GM18499 (cell line): ENCODE measurements around the gene CEP43.

Experiments
- ATAC-seq: cut with Tn5 transposase; IDR thresholded peaks from one replicate; pipeline ENCODE4 v1.9.1; 2021; ENCODE audit warnings: moderate number of reproducible peaks; ENCODE audit not compliant: insufficient read depth, unreplicated experiment

Gene CEP43, protein sequence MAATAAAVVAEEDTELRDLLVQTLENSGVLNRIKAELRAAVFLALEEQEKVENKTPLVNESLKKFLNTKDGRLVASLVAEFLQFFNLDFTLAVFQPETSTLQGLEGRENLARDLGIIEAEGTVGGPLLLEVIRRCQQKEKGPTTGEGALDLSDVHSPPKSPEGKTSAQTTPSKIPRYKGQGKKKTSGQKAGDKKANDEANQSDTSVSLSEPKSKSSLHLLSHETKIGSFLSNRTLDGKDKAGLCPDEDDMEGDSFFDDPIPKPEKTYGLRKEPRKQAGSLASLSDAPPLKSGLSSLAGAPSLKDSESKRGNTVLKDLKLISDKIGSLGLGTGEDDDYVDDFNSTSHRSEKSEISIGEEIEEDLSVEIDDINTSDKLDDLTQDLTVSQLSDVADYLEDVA

DNA sequence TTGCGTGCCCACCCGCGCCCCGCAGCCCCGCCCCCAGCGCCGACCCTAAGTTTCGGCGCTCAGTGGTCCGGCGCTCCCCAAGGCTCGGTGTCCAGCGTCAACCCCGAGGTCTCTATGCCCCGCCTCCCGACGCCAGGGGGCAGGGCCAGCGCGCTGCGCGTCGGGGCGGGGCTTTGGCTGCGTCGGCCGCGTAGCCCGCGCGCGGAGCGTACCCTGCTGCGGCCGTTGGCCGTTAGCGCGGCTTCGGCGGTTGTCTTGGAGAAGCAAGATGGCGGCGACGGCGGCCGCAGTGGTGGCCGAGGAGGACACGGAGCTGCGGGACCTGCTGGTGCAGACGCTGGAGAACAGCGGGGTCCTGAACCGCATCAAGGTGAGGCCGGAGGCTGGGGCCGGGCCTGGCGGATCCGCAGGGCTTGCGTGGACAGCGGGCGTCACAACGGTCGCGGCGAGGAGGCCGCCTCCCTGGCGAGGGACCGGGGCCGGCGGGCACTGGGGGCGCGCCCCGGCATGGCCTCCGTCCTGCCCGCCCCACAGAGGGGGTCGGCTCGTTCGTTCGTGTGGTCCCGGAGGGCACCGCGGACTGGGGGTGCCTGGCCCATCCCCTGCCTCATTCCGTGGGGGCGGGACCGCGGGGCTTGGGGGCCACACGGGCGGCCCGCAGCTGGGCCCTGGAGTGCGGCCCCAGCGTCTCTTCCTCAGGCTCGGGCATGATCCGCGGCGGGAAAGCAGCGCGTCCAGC lies at the start of gene CEP43:
Gene CEP43 (plus strand): TSS at position 253 of the 739 bp plus-strand sequence. CDS start 16 bp downstream, at position 269.
- ATAC-seq: peak; percentile 69

DNA sequence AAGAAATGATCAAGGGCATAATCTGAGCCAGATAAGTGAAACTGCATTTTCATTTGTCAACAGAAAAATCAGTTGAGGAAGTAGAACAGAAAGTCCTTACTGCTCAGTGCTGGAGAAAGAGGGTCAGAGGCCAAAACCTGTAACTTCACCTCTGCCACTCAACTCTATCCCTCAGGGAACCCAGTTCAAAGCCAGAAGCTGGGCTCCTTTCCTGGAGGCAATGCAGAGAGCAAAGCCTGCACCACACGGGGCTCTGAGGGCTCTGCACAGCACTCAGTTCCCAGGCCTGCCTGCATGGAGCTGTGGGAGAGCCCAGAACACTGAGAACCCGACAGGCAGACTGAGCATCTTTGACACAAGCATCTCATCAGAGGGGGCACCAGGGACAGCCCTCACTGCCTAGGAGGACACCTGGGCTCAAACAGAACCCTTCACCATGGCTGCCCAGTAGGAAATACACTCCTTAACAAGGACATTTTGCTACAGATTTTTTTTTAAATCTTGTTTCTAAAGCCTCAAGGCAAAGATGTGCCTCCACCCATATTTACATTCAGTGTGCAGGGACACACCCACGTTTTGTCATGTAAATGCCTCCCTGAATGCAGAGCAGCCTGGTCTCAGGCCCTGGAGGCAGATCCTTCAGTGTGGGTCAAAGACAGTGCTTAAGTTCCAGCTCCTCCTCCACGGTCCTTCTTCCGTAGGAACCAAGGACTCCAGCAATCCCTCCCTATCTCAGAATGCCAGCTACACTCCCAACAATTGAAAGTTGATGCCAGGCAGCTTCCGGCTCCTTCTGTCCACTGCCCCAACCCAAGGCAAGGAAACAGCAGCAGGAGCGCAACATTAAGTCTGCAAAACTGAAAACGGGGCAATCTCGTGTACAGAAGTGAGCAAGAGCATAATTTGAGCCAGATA lies 49.4 kb upstream of the CEP43 start:
- ATAC-seq: no peak

DNA sequence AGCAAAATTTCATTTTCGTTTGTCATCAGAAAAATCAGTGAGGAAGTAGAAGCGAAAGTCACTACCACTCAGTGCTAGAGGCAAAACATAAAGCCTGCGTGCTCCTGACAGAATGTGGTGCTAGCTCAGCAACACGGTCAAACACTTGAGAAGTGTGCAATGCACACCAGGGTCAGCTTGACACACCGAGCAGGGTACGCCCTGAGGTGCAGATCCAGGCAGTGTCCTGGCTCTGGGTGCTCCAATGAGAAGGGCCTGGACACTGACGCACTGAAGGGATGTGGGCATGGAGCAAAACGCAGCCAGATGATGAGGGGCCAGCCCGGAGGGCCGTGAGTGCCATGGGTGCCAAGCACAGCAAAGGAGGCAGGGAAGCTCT lies 48.8 kb upstream of the CEP43 start:
- peak; percentile 33 for ATAC-seq

DNA sequence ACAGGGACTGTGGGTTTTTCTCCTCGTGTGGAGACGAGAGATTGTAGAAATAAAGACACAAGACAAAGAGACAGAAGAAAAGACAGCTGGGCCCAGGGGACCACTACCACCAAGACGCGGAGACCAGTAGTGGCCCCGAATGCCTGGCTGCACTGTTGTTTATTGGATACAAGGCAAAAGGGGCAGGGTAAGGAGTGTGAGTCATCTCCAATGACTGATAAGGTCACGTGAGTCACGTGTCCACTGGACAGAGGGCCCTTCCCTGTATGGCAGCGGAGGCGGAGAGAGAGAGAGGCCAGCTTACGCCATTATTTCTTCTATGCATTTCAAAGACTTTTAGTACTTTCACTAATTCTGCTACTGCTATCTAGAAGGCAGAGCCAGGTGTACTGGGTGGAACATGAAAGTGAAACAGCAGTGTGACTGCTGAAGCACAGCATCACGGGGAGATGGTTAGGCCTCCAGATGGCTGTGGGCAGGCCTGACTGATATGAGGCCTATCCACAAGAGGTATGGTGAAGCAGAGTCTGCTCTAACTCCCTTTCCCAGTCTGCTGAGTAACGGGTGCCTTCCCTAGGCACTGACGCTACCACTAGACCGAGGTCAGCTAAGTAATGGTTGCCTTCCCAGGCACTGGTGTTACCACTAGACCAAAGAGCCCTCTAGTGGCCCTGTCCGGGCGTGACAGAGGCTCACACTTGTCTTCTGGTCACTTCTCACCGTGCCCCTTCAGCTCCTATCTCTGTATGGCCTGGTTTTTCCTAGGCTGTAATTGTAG lies 48.1 kb upstream of the CEP43 start:
- ATAC-seq: peak; percentile 91

DNA sequence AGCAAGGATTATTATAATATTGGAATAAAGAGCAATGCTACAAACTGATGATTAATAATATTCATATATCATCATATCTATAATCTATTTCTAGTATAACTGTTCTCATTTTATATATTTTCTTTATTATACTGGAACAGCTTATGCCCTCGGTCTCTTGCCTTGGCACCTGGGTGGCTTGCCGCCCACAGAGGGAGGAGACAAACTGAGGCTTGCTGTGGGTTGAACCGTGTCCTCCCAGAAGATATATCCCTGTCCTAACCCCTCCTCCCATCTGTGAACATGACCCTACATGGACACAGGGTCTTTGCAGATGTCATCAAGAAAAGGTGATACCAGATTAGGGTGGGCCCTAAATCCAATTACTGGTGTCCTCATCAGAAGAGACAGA lies 47.5 kb upstream of the CEP43 start:
- ATAC-seq: no peak

DNA sequence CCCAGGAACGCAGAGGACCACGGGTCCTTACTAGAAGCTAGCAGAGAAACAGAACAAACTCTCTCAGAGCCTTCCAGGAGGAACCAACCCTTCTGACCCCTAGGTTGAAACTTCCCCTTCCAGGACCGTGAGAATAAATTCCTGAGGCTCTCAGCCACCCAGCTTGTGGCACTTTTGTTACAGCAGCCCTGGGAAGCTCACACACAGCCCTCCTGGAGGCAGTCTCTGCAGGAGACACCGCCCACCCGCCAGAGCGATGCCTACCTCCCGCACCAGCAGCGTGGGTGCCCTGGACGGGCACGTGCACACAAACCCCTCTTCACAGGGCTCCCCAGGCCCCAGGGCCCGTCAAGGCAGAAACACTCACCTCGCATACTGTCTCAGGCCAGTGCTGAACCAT lies 47.1 kb upstream of the CEP43 start:
- no peak for ATAC-seq

DNA sequence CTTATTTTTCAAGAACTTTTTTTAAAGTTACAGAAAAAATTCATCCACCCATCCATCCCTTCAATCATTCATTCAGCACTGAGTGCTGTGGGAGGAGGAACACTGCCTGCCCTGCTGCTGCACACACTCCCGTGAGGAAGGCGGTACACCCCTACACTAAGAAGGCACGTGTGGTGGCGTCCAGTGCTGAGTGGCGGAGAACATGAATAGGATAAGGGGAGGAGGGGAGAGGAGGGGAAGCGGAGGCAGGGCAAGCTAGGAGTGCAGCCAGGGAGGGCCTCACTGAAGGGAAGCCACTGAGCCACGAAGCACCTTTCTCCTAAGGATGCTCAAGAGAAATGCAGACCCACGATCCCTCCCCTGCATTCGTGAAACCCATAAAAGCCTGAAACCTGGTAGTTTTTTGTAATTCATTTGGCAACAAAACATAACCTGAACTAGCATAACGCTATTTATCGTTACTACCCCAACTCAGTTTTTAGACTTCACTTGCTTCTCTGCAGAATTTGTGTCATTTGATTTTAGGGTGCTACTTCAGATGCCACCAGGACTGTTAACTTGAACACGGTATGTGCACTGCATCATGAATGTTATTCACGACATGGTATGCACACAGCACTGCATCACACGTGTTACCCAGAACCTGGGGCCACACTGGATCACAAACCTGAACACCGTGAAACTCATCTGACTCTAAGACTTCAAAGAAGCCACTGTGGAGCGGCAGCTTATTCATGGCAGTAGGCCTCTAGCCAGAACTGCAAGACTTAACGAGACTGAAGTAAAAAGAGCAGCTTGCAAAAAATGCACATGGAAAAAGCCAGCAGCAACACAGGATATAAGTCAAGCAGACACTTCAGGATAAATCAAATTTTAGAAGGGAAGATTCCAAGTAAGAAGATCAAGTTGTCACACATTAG lies 46.4 kb upstream of the CEP43 start:
- ATAC-seq: no peak

DNA sequence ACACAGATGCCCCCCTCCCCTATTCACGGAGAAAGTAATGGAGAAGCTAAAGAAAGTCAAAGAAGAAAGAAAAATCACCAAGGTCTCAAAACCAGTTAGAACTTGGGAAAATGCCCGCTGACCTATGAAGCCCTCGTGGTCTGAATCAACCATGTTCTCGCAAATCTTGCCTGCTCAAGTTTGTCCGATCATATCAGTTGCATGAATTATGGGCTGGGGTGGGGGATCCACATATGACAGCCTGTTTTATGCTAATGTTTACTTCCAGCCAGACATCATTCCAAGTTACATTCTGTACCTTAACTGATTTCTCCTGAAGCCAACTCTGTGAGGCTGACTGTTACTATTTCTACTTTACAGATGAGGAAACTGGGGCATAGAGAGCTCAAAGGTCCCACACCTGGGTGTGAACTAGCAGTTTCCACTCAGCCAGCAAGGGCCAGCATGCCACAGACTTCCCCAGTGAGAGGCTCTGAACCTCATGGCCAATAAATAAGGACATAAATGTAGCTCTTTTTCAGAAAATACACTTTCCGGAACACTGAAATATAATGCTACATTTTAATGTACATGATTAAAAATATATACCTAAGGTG lies 45.0 kb upstream of the CEP43 start:
- ATAC-seq: no peak

DNA sequence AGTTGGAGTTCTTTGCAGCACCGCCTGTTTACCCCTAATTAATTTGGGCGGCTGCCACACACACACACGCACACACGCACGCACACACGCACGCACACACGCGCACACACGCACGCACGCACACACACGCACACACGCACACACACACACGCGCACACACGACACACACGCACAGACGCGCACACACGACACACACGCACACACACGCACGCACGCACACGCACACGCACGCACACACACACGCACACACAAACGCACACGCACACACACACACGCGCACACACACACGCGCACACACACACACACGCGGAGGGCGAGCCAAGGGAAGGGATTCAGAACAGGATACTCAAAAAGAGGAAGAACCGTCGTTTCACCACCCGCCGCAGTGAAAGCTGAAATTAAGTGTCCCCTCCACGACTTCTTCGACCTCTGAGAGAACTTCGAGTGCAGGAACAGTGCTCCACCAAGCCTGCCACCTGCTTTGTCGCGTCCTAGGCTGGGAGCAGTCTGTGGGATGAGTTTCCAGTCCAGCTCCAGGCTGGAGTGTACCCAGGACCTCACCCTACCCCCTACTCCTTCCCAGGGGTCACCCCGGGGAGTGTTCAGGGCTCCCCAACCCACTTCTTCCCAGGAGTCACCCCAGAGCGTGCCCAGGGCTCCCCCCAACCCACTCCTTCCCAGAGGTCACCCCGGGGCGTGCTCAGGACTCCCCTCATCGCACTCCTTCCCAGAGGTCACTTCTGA lies 43.9 kb upstream of the CEP43 start:
- ATAC-seq: no peak

DNA sequence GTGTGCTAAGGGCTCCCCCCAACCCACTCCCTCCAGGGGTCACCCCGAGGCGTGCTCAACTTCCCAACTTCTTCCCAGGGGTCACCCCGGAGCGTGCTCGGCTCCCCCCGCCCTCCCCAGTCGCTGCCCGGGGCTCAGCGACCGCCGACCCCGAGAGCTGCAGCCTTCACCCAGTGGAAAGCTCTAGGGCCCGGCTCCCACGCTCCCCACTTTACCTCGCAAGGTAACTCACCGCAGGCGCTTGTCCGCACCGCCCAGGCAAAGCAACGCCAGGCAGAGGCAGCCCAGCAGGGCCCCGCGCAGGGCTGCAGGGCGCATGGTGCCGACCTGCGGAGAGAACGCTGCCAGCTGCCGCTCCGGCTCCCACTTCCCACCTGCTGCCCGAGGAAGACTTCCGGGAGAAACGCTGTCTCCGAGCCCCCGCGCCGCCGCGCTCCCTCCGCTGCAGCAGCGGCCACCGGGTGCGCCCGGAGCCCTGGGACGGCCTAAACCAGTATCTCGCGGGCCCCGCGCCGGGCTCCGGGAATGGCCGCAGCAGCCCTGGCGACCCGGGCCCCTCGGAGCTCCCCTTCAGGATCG lies 43.2 kb upstream of the CEP43 start:
- no peak for ATAC-seq

DNA sequence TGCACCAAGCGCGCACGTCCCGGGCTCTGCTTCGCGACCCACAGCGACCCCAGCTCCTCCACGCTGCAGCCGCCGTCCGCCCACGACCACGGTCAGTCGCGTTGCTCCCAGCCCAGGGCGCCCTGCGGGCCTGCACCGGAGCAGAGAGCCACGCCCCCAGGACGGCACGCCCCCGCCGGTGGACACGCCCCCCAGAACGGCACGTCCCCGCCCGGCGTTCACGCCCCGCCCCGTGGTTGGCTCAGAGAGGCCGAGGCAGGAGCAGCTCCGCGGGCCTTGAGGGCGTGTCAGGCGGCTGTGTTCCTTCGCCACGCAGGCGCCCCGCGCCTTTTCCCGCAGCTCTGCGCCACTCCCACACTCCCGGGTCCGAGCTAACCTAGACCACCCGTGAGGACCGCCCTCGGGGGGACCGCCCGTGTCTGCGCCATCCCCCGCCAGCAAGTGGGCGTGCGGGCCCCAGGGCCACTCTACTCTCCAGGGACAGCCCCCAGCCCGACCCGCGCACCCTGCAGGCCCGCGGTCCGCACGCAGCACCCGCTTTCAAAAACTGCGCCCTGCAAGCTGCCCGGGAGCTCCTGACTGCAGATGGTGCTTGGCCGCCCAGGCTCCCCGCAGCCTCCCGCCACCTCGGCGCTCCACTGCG lies 42.6 kb upstream of the CEP43 start, which contains the start of gene RNASET2:
Gene RNASET2 (minus strand): TSS at position 107 of the 643 bp plus-strand sequence. CDS start 368 bp downstream, outside the sequence.
- peak; percentile 38 for ATAC-seq

DNA sequence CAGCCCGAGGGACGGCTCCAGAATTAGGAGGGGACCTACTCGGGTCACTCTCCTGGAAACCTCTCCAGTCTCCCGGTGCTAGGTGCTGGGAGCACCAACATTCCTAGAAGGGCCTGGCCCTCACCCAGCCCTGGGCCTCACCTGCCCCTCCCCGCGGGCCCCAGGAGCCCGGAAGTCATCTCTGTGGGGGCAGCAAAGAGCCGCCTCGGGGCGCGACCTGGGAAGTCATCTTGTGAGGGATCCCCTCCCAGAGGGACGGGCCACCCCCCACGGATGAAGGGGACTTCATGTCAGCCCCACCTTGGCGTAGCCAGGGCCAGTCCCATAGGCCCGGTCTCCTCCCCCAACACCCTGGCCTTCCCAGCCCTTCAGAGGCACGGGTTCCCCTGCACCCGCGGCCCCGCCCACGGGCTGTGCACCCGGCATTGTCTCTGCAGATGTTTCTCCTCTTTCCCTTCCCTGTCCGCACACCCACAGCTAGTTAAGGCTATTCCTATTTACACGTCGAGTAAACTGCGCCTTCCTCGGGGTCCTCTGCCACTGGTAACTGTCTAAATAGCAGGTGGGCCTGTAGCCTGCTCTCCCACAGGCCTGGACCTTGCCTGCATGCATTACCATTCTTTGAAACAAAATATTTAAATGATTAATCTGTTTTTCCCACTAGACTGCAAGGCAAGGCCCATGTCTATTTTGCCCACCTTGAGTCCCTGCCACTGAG lies 42.0 kb upstream of the CEP43 start:
- ATAC-seq: peak; percentile 27

DNA sequence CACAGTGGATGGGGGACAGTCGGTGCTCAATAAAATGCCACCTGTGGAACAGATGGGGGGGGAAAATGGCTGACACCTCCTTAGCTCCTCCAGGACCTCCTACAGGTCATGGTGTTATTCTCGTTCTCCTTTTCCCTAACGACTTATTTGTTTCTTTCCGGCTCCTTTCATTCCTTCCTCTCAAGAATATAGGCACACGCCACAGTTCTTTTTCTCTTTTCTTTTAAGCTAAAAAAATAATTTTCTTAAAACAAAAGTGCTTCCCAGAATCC lies 41.5 kb upstream of the CEP43 start:
- ATAC-seq: no peak

DNA sequence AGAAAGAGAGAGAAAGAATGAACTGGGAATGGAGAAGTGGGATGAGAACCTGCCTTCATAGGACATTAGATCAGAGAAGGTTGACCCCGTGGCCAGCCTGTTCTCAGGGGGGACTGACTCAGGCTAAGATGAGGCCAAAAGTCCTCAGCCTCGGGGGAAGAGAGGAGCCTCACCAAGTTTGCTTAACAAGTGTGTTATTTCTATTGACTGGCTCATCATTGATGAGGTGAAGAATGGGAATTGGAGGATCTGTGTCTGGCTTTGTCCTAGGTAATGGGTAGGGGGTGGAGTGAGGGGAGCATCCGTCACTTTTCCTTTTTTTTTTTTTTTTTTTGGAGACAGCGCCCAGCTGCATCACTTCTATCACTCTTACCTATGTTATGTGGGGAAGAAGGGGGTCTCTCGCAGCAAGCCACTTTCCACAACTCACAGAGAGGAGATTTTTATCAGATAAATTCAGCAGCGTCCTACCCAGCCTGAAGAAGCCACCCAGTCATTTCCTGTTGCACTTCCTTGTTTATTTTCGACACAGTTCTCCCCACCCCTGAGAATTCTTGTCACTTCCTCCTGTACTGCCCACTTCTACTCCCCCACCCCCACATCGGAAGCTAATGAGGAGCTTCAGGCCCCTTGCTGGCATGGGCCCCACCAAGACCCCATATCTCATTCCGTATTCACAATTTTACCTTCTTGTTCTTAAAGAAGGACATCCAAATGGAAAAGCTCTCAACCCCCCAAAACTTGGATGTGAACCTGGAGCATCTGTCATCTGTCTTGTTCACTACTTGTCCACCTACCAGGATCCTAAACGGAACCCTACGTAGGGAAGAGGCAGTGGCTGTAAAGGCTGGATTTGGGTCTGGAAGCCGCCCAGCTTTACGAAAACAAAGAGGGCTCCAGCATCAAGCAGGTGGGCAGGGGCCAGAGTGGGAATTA lies 40.0 kb upstream of the CEP43 start:
- no peak for ATAC-seq

DNA sequence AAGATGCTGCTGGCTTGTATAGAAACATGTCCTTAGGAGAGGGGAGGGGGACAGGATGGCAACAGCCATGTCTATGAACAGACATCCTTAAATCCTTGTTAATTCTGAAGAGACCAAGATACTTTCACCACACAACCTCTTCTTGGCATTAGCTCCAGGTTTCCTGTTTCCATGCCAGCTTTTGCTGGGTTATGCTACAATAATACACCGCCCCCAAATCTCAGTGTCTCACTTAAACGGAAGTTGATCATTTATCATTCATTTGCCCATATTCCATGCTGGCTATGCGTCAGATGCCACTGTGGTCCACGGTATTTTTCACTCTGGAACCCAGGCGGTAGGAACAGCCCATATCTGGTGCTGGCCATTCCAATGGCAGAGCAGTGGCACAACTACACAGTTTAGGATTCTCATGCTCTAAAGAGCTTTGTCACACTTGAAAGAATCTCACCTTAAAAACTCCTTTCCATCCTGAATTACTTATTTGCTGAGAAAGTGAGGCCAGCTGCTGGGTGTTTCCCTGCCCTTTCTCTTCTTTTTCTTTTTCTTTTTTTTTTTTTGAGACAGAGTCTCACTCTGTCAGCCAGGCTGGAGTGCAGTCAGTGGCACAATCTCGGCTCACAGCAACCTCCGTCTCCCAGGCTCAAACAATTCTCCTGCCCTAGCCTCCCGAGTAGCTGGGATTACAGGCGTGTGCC lies 39.1 kb upstream of the CEP43 start:
- ATAC-seq: no peak
